Endothelial cell of umbilical vein (primary cell): ENCODE measurements around the gene EFNA2. TPM values are rescaled to one million over a fixed set of nuclear protein-coding genes. Genes with fewer than 3 reads are reported as not detected.

Experiments
- BruUV-seq: library from RNA; stranded (reverse); fragments of 400-500 nt; replicated peaks from 2 replicates; lab custom pipeline; 2021; lab: Mats Ljungman, UMichigan
- CTCF ChIA-PET: fragments of 300-600, 350-600 bp; sonication (Branson Sonifier 250); formaldehyde crosslinking; loops from one replicate; lab custom pipeline; 2021; ENCODE audit warnings: antibody characterized with exemption, inconsistent platforms; lab: Charles Lee
- POLR2A ChIA-PET: fragments of 300-600, 350-600 bp; sonication (Branson Sonifier 250); formaldehyde crosslinking; loops from one replicate; lab custom pipeline; 2021; ENCODE audit warnings: antibody characterized with exemption, inconsistent platforms; lab: Charles Lee
- DNase-seq: peaks from one replicate; pipeline ENCODE4 v3.0.0-alpha.2; 2011; ENCODE audit warnings: low read depth, low spot score
- FAIRE-seq: peaks from 2 replicates; lab custom pipeline; 2011; peaks lifted over from hg19 to GRCh38; lab: Jason Lieb, UNC
- H2AFZ ChIP-seq: 2 replicates; pipeline ENCODE4 v1.6.0; 2012; ENCODE audit warnings: low read depth, low read length, control low read depth, inconsistent platforms
- H3K27ac ChIP-seq: 2 replicates; pipeline ENCODE4 v1.5.1; 2011; ENCODE audit warnings: low read depth, mild to moderate bottlenecking, control low read depth, low read length, moderate library complexity; ENCODE audit not compliant: insufficient read depth
- H3K27me3 ChIP-seq, 2 experiments: 2 replicates each; pipeline versions ENCODE4 v1.6.0 to v1.6.1; 2011; ENCODE audit warnings: low read length in 2 of 2, mixed read lengths in 1 of 2; ENCODE audit not compliant: control insufficient read depth in 2 of 2, insufficient read depth in 2 of 2
- H3K36me3 ChIP-seq, 2 experiments: 2 replicates in 1 of 2; 3 replicates in 1 of 2; pipeline ENCODE4 v1.5.1; 2011; ENCODE audit warnings: low read length in 2 of 2, mild to moderate bottlenecking in 1 of 2, moderate library complexity in 1 of 2; ENCODE audit not compliant: control insufficient read depth in 2 of 2, insufficient read depth in 2 of 2; ENCODE audit errors: extremely low read depth in 1 of 2
- H3K4me1 ChIP-seq: 3 replicates; pipeline ENCODE4 v1.5.1; 2011; ENCODE audit warnings: mild to moderate bottlenecking, low read length; ENCODE audit not compliant: control insufficient read depth, insufficient read depth; ENCODE audit errors: extremely low read depth
- H3K4me2 ChIP-seq: 2 replicates; pipeline ENCODE4 v1.6.1; 2011; ENCODE audit warnings: low read length, control low read depth, mixed read lengths; ENCODE audit not compliant: insufficient read depth
- H3K4me3 ChIP-seq, 3 experiments: fragments of 200-600 bp in 1 of 3; sonication (generic), shearing (Covaris generic) in 1 of 3; replicated peaks in 1 of 3; 2 replicates each; pipeline ENCODE4 v1.5.1; 2011 to 2016; ENCODE audit warnings: control low read depth in 3 of 3, low read length in 3 of 3, mild to moderate bottlenecking in 2 of 3, inconsistent platforms in 1 of 3, low read depth in 1 of 3, moderate library complexity in 1 of 3; ENCODE audit not compliant: insufficient read depth in 1 of 3
- H3K79me2 ChIP-seq: 2 replicates; pipeline ENCODE4 v1.6.0; 2012; ENCODE audit warnings: low read length, inconsistent platforms; ENCODE audit not compliant: control insufficient read depth, insufficient read depth
- H3K9ac ChIP-seq: replicated peaks from 2 replicates; pipeline ENCODE3; 2011; ENCODE audit warnings: low read length, control low read depth; ENCODE audit not compliant: insufficient read depth; ENCODE audit errors: extremely low read depth
- H3K9me1 ChIP-seq: replicated peaks from 3 replicates; pipeline ENCODE4 v1.6.0; 2011; ENCODE audit warnings: mild to moderate bottlenecking, low read length; ENCODE audit not compliant: control insufficient read depth, insufficient read depth; ENCODE audit errors: extremely low read depth
- H3K9me3 ChIP-seq: replicated peaks from 2 replicates; pipeline ENCODE4 v1.5.1; 2012; ENCODE audit warnings: low read length, inconsistent platforms; ENCODE audit not compliant: control insufficient read depth, insufficient read depth
- H4K20me1 ChIP-seq: replicated peaks from 2 replicates; pipeline ENCODE3; 2011; ENCODE audit warnings: mild to moderate bottlenecking, low read length; ENCODE audit not compliant: control insufficient read depth, insufficient read depth; ENCODE audit errors: extremely low read depth
- EZH2 ChIP-seq: IDR thresholded peaks from 2 replicates; pipeline ENCODE4 v1.6.1; 2012; ENCODE audit warnings: borderline replicate concordance, low read depth, mild to moderate bottlenecking, moderate library complexity, low read length, inconsistent platforms; ENCODE audit not compliant: severe bottlenecking
- FOS ChIP-seq: IDR thresholded peaks from 2 replicates; pipeline ENCODE4 v1.6.1; 2011; ENCODE audit warnings: mild to moderate bottlenecking, low read length, moderate library complexity, borderline replicate concordance; ENCODE audit not compliant: insufficient read depth
- GATA2 ChIP-seq: IDR thresholded peaks from 2 replicates; pipeline ENCODE4 v1.7.0; 2011; ENCODE audit warnings: low read depth, mild to moderate bottlenecking, moderate library complexity, mixed read lengths, low read length; ENCODE audit not compliant: insufficient read length, insufficient read depth
- JUN ChIP-seq: IDR thresholded peaks from 2 replicates; pipeline ENCODE4 v1.6.1; 2011; ENCODE audit warnings: borderline replicate concordance, low read depth; ENCODE audit not compliant: insufficient read length, insufficient read depth
- MYC ChIP-seq: IDR thresholded peaks from one replicate; pipeline ENCODE4 v1.6.1; 2011; ENCODE audit warnings: mild to moderate bottlenecking, low read depth, low read length
- POLR2A ChIP-seq: IDR thresholded peaks from 2 replicates; pipeline ENCODE4 v1.6.1; 2012; ENCODE audit warnings: low read depth, mild to moderate bottlenecking, control low read depth, low read length
- POLR2AphosphoS5 ChIP-seq: IDR thresholded peaks from 2 replicates; pipeline ENCODE4 v1.6.1; 2012; ENCODE audit warnings: low read depth, mild to moderate bottlenecking, control low read depth, low read length, moderate library complexity; ENCODE audit not compliant: insufficient read depth
- dilution Hi-C: fragments of 300-500 bp; cut with MboI; formaldehyde crosslinking; loops from one replicate; pipeline ENCODE4 v1.15.0; 2019; ENCODE audit warnings: low sequenced_read_pairs; ENCODE audit not compliant: extremely low pct_ligation_motif_present
- intact Hi-C: fragments of 100-400 bp; cut with micrococcal nuclease; formaldehyde crosslinking; loops from one replicate; pipeline ENCODE4 v1.10.0; 2022
- polyA plus RNA-seq, 4 experiments: library from polyadenylated mRNA; depleted of rRNA in 3 of 4; stranded (reverse) in 3 of 4; unstranded in 1 of 4; fragments of >200 nt; gene quantifications; 2 replicates each; pipeline versions ENCODE4 v1.2.1 to v1.2.3, GENCODE V29; 2011 to 2012; ENCODE audit warnings: missing spikeins in 1 of 4
- total RNA-seq: library from RNA; stranded (reverse); gene quantifications from 2 replicates; pipeline ENCODE4 v1.2.3, GENCODE V29; 2021
- TF ChIP-seq, protein P1 (sequence below): IDR thresholded peaks from 2 replicates; pipeline ENCODE4 v1.6.1; 2011; ENCODE audit not compliant: insufficient read depth, insufficient read length
- TF ChIP-seq, protein P2 (sequence below), 2 donors: IDR thresholded peaks; 1 replicate in 1 of 2; 2 replicates in 1 of 2; pipeline ENCODE4 v1.5.1; 2011; ENCODE audit warnings: low read length in 2 of 2, mild to moderate bottlenecking in 2 of 2, moderate library complexity in 2 of 2, control low read depth in 1 of 2, inconsistent platforms in 1 of 2, low read depth in 1 of 2; ENCODE audit not compliant: insufficient read depth in 1 of 2; ENCODE audit errors: extremely low read depth in 1 of 2

Gene EFNA2
- total and polyA plus RNA-seq, 2 donors (not counting 3 experiments of a cell fraction or from before 2014, with no cell fraction given) = 0.52 to 1.1 TPM

DNA sequence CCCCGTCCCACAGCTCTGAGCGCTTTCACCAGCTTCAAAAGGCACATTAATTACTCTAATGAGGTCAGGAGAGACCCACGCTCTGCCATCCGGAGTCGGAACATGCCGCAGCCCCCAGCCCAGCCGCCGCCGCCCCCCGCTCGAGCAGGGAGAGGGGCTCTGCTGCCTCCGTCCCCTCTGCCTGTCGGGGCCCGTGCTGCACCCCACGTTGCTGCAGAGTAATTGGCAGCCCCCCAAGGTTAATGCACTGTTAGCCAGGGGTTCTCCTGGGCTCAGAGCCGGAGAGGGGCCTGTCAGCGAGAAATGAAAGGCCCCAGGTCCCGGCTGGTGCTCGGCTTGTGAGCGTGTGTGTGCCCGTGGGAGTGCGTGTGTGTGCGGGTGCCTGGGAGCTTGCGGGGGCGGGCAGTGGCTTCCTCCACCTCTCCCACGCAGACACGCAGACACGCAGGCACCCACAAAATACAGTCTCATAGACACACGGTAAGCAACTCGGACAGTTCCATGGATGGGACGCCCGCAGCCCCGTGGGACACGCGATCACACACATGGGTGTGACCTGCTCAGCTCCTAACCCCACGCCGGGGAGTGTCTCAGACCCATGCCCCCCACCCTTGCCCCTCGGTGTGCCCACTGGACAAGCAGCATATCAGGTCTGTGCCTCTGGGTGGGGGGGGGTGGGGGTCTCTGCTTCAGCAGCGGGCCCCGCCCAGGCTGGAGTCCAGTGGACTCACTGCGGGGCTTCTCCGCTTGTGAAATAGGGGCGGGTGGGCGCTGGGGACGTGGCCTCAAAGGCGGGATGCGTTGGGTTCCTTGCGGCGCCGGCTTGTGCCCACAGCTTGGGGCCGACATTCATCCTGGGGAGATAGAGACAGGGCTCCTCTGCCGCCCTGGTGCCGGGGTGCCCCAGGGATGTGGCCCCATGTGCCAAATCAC lies 4.8 kb upstream of the EFNA2 start:
- TF ChIP-seq, protein P1, sequence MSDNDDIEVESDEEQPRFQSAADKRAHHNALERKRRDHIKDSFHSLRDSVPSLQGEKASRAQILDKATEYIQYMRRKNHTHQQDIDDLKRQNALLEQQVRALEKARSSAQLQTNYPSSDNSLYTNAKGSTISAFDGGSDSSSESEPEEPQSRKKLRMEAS = no peak
- no peak for TF ChIP-seq POLR2A
- TF ChIP-seq, protein P2, sequence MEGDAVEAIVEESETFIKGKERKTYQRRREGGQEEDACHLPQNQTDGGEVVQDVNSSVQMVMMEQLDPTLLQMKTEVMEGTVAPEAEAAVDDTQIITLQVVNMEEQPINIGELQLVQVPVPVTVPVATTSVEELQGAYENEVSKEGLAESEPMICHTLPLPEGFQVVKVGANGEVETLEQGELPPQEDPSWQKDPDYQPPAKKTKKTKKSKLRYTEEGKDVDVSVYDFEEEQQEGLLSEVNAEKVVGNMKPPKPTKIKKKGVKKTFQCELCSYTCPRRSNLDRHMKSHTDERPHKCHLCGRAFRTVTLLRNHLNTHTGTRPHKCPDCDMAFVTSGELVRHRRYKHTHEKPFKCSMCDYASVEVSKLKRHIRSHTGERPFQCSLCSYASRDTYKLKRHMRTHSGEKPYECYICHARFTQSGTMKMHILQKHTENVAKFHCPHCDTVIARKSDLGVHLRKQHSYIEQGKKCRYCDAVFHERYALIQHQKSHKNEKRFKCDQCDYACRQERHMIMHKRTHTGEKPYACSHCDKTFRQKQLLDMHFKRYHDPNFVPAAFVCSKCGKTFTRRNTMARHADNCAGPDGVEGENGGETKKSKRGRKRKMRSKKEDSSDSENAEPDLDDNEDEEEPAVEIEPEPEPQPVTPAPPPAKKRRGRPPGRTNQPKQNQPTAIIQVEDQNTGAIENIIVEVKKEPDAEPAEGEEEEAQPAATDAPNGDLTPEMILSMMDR (IDR thresholded peaks at IDR 0.05; ENCODE audit: extremely low read depth in 1 of 2, insufficient read depth in 1 of 2, low read depth in 1 of 2, low read length in 2 of 2) = no peak
- TF ChIP-seq JUN = no peak
- no peak for TF ChIP-seq GATA2
- no peak for TF ChIP-seq EZH2
- no peak for TF ChIP-seq FOS
- TF ChIP-seq POLR2AphosphoS5 = no peak
- no peak for TF ChIP-seq MYC
- DNase-seq (no peak), FAIRE-seq (no peak)
- Histone ChIP-seq H2AFZ (no peak overlapping the region), H3K4me3 (no peak overlapping the region), H3K9me1 (no peaks in the 10 kb centered on the region), H3K27me3 (peaks cover 2 to 12% of the 10 kb centered on the region in 2 experiments), H3K36me3 (peaks cover 0 to 5% of the 10 kb centered on the region in 2 experiments), H4K20me1 (no peaks in the 10 kb centered on the region), H3K4me1 (peaks cover 9% of the 10 kb centered on the region), H3K9me3 (no peaks in the 10 kb centered on the region), H3K79me2 (peaks cover 3% of the 10 kb centered on the region), H3K9ac (no peak overlapping the region), H3K27ac (no peak overlapping the region), H3K4me2 (no peak overlapping the region)
- CTCF ChIA-PET = interaction anchor here (1.4 to 1.9 kb wide), 3 partner anchors 14 to 234 kb away, joined by 4 to 14 read pairs (median 4); no protein-coding TSS in a partner anchor
- intact Hi-C loops = loop anchor here (5.0 kb wide), 1 partner anchor 231 kb away; the partner anchor contains the start of gene ADAMTSL5
- dilution Hi-C loops = no loop called here
- BruUV-seq = no TSS peak
- POLR2A ChIA-PET = interaction anchor here (0.6 kb wide), 1 partner anchor 75 kb away, joined by 3 read pairs; no protein-coding TSS in a partner anchor
